KOPT-K1 (cell line): Measurements from ENCODE around the gene ITPR3.

Experiments
- H3K27ac ChIP-seq: fragments of 200-600 bp; sonication (generic); 2 replicates; pipeline ENCODE4 v1.5.1; 2016; ENCODE audit warnings: antibody characterized with exemption, mild to moderate bottlenecking, low read depth, low read length; ENCODE audit not compliant: poor library complexity, severe bottlenecking
- H3K36me3 ChIP-seq: fragments of 200-600 bp; sonication (generic); 2 replicates; pipeline ENCODE4 v1.5.1; 2017; ENCODE audit warnings: antibody characterized with exemption, mild to moderate bottlenecking, low read length, moderate library complexity; ENCODE audit not compliant: insufficient read depth
- H3K9me3 ChIP-seq: fragments of 200-600 bp; sonication (generic); 2 replicates; pipeline ENCODE4 v1.5.1; 2017; ENCODE audit warnings: antibody characterized with exemption, low read length, mild to moderate bottlenecking; ENCODE audit not compliant: insufficient read depth, poor library complexity, severe bottlenecking

ITPR3 gene

GRCh38 chr6:33686225-33686924 lies 65.3 kb downstream of the ITPR3 start:
- Histone ChIP-seq H3K9me3 (no peaks in the 10 kb centered on the region), H3K27ac (no peak overlapping the region), H3K36me3 (peaks cover 99% of the 10 kb centered on the region)

GRCh38 chr6:33686981-33687975 lies 66.2 kb downstream of the ITPR3 start:
- H3K36me3 ChIP-seq, result peaks cover 99% of the 10 kb centered on the region
- H3K27ac ChIP-seq, result no peak overlapping the region
- no peaks in the 10 kb centered on the region for H3K9me3 ChIP-seq

GRCh38 chr6:33688006-33688405 lies 66.9 kb downstream of the ITPR3 start:
- H3K9me3 ChIP-seq, result no peaks in the 10 kb centered on the region
- peaks cover 99% of the 10 kb centered on the region for H3K36me3 ChIP-seq
- H3K27ac ChIP-seq, result no peak overlapping the region

- H3K36me3 ChIP-seq, result peaks cover 99% of the 10 kb centered on the region
- H3K27ac ChIP-seq, result no peak overlapping the region
- no peaks in the 10 kb centered on the region for H3K9me3 ChIP-seq
These were observed 67.5 kb downstream of the ITPR3 start for GRCh38 chr6:33688451-33689147.

DNA sequence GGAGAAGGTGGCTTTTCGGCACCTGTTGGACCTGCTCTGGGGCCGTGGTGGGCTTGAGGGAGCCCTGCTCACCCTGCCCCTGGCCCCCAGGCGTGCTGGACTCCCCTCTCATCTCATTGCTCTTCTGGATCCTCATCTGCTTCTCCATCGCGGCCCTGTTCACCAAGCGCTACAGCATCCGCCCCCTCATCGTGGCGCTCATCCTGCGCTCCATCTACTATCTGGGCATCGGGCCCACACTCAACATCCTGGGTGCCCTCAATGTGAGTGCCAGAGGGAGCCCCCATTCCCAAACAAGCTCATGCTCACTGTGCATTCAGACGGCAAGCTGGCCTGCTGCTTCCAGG lies 68.0 kb downstream of the ITPR3 start:
- Histone ChIP-seq H3K9me3 (no peaks in the 10 kb centered on the region), H3K36me3 (peaks cover 99% of the 10 kb centered on the region), H3K27ac (no peak overlapping the region)

DNA sequence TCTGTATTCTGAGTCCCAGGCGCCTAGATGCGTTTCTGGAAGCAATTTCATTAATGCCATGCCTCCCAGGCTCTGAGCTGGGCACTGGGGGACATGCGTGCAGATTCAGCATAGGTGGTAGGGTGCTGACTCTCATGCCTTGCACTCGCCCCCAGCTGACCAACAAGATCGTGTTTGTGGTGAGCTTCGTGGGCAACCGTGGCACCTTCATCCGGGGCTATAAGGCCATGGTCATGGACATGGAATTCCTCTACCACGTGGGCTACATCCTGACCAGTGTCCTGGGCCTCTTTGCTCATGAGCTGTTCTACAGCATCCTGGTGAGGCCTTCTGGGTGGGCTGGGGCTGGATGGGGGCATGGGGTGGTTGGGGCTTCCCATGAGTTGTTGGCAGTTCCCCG lies 68.8 kb downstream of the ITPR3 start:
- Histone ChIP-seq H3K9me3 (no peaks in the 10 kb centered on the region), H3K36me3 (peaks cover 99% of the 10 kb centered on the region), H3K27ac (no peak overlapping the region)

GRCh38 chr6:33690766-33691165 lies 69.6 kb downstream of the ITPR3 start:
- Histone ChIP-seq H3K27ac (no peak overlapping the region), H3K9me3 (no peaks in the 10 kb centered on the region), H3K36me3 (peaks cover 99% of the 10 kb centered on the region)

DNA sequence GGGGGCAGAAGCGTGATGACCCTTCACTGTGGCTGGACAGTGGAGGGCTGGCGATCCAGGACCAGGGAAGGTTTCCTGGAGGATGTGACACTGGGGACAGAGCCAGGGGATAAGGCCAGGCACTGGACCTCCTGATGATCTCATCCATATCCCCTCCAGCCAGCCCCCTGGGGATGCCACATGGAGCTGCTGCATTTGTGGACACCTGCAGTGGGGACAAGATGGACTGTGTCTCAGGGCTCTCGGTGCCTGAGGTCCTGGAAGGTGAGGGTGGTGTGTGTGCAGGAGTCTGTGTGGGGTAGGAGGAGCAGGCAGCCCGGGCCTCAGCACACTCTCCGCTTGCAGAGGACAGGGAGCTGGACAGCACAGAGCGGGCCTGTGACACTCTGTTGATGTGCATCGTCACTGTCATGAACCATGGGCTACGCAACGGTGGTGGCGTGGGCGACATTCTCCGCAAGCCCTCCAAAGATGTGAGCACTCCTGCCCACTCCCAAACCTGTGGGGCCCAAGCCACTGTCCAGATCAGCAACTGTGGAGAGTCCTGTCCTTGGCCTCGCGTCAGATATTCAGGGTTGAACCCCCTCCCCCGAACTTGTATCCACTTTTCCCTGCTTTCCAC lies 70.4 kb downstream of the ITPR3 start:
- H3K9me3 ChIP-seq, result no peaks in the 10 kb centered on the region
- H3K36me3 ChIP-seq, result peaks cover 99% of the 10 kb centered on the region
- no peak overlapping the region for H3K27ac ChIP-seq

DNA sequence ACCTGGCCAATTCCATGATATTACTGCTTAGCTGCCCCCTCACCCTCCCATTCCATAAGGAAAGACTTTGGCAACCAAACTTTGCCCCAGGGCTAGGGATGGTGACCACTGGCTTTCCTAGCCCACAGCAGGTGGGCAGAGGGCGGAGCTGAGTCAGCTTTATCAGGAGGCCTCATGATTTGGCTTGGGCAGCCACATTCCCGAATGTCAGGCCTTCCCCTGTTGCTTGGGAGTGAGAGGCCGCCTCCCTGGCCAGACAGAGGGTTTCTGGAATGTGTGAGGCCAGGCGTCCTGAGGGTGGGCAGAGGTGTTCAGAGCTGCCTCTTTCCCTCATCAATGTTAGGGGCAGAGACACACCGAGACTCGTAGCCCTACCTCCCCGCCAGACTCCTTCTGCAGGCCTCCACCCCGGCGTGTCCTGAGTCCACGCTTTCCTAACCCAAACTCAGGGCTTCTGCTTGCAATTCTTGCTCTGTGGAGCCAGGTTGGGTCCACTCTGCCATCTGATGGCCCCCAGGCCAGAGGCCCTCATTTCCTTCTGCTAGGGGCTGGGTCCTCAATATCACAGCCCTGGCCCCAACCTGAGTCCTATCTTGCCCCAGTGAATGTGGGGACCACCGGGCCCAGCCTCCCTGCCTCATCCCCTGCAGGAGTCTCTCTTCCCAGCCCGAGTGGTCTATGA lies 71.1 kb downstream of the ITPR3 start:
- Histone ChIP-seq H3K9me3 (no peaks in the 10 kb centered on the region), H3K27ac (no peak overlapping the region), H3K36me3 (peaks cover 99% of the 10 kb centered on the region)

GRCh38 chr6:33692760-33693158 lies 71.6 kb downstream of the ITPR3 start:
- peaks cover 99% of the 10 kb centered on the region for H3K36me3 ChIP-seq
- H3K27ac ChIP-seq, result no peak overlapping the region

DNA sequence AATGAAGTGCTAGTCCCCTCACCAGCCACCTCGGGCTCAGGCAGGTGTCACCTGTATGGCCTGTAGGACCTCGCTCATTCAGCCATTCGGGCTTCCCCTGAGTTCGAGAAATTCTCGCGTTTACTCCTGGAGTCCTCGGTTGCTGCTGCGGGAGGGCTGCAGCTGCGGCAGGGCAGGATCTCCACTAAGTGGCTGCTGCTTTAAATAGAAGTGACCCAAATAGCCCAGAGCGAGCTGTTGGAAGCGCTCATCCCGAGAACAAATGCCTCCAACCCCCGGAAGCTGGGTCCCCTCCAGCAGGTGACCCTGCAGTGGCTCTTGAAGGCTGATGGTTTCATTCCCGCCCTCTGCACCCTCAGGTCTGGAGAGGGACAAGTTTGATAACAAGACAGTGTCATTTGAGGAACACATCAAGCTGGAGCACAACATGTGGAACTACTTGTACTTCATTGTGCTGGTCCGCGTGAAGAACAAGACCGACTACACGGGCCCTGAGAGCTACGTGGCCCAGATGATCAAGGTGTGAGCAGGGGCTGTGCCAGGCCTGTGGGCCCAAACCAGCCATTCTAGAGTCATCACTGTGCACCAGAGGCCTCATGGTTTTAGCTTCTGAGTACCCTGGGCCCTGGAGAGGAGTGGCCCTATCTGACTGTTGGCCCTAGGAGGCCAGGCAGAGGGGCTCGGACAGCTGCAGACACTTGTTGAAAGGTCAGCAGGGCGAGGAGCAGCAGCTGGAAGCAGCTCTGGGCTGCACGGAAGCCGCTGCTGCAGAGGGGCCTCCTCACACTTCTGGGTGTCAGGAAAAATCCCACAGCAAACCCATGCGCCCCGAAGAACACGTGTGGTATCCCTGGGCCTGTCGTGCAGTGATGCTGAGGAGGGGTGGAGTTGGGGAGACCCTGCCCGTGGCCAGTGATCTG lies 72.3 kb downstream of the ITPR3 start:
- H3K9me3 ChIP-seq, result no peaks in the 10 kb centered on the region
- H3K36me3 ChIP-seq, result peaks cover 100% of the 10 kb centered on the region
- H3K27ac ChIP-seq, result no peak overlapping the region

More at GRCh38 chr6:33692760-33693158, 71.6 kb downstream of the ITPR3 start:
- no peaks in the 10 kb centered on the region for H3K9me3 ChIP-seq

GRCh38 chr6:33694401-33694931 lies 73.3 kb downstream of the ITPR3 start:
- Histone ChIP-seq H3K27ac (no peak overlapping the region), H3K9me3 (no peaks in the 10 kb centered on the region), H3K36me3 (peaks cover 100% of the 10 kb centered on the region)

GRCh38 chr6:33694977-33695376 lies 73.9 kb downstream of the ITPR3 start:
- Histone ChIP-seq H3K36me3 (peaks cover 100% of the 10 kb centered on the region), H3K27ac (no peak overlapping the region), H3K9me3 (no peaks in the 10 kb centered on the region)
